ENCODE results near the gene GLIPR1L1.

GLIPR1L1 gene

GRCh38 chr12:75350413-75350812 lies 15.9 kb downstream of the GLIPR1L1 start:
- no peak for DNase-seq

GRCh38 chr12:75354011-75354410 lies 19.5 kb downstream of the GLIPR1L1 start:
- no peak for DNase-seq

- DNase-seq: no peak
These were observed 26.4 kb downstream of the GLIPR1L1 start for GRCh38 chr12:75360920-75361319.

- DNase-seq: no peak
These were observed 26.9 kb downstream of the GLIPR1L1 start for GRCh38 chr12:75361408-75361807.

DNA sequence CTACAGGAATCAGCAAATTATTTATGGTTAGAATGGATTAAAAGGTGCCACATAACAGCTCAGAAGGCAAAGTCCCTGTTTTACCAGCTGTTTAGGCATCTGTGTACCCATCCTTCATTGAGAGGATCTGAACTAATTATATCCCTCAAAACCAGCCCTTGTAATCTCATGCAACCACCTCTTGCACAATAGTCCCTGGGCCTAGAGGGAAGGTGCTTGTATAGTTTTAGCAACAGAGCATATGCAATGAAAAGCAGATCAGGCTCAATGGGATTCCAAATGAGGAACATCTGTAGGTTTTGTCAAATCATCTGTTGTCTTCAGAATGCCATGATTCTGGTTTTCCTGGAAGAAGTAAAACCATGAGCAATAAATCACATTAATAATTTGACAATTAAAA lies 30.4 kb downstream of the GLIPR1L1 start:
- DNase-seq: no peak

DNA sequence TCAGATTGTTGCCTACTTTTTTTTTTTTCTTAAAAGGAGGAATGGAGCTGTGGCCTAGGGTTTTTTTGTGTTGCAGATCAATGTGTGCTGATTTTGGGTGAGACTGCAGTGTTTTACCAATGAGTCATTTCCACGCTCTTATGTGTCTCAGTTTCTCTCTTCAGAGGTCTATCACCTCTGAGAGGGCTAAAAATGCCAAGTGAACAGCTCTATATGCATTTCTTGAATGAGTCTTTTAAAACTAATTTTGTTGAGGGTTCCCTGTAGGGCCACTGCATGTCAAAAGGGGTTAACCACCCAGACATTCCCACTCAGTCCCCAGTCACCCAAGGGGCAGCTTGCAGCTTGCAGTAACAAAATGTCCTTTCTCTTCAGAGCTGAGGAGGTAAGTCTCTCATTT lies 32.2 kb downstream of the GLIPR1L1 start:
- no peak for DNase-seq

GRCh38 chr12:75374971-75375370 lies 40.5 kb downstream of the GLIPR1L1 start:
- DNase-seq: no peak

DNA sequence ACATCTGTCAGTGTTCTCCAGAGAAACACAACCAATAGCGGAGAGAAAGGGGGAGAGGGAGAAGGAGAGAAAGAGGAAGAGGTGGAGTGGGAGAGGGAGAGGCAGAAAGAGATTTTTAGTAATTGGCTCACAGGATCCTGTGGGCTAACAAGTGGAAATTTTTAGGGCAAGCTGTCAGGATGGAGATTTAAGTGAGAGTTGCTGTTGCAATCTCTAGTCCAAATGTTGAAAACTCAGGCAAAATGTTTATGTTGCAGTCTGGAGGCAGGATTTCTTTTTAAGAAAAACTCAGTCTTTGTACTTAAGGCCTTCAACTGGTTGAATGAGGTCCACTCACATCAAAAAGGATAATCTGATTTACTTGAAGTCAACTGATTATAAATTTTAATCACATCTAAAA lies 43.9 kb downstream of the GLIPR1L1 start:
- no peak for DNase-seq

- no peak for DNase-seq
These were observed 54.6 kb downstream of the GLIPR1L1 start for GRCh38 chr12:75389061-75389460.

GRCh38 chr12:75389706-75390105 lies 55.2 kb downstream of the GLIPR1L1 start:
- no peak for DNase-seq

GRCh38 chr12:75390156-75390898 lies 55.9 kb downstream of the GLIPR1L1 start:
- peak; percentile 3 for DNase-seq

DNA sequence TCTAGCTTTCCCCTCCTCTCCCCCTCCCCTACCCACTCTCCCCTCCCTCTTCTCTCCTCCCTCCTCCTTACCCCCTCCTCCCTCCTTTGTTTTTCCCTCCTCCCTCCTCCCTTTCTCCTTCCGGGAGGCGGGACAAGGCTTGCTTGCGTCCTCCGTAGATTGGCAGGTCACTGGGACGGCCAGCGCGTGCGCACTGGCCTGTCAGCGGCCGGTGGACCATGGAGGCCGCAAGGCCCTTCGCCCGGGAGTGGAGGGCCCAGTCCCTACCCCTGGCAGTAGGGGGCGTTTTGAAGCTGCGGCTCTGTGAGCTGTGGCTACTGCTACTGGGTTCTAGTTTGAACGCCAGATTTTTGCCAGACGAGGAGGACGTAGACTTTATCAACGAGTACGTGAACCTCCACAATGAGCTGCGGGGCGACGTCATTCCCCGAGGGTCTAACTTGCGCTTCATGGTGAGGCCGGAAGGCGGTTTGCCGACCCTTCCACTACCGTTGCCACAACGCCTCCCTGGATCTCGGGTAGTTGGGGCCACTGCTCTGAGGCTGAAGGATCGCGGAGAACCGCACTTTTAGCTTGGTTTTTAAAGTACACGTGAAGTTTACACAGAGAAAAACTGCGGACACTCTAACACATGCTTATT lies 56.5 kb downstream of the GLIPR1L1 start, which contains the start of gene GLIPR1L2:
GLIPR1L2 (plus strand) TSS at position 191 of the 640 bp plus-strand sequence; CDS start at position 219, 28 bp downstream.
- DNase-seq: peak; percentile 91

DNA sequence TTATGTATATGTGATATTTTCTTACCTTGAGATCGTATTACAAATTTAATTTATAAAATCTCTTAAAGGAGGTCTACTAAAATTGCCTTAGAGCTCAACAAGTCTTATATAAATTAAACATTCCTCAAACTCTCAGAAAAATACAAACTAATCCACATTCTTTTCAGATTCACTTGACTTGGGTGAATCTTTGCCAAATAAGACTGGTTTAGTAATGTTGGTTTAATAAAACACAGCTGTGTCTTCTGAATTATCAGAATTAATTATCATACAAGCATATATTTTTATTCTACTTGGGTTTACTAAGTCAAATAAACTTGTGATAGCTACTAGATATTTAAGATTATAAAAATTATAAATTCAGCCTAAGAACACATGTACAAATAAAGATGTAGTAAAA lies 69.8 kb downstream of the GLIPR1L1 start:
- DNase-seq: no peak

- DNase-seq: no peak
These were observed 73.2 kb downstream of the GLIPR1L1 start for GRCh38 chr12:75407683-75408082.

DNA sequence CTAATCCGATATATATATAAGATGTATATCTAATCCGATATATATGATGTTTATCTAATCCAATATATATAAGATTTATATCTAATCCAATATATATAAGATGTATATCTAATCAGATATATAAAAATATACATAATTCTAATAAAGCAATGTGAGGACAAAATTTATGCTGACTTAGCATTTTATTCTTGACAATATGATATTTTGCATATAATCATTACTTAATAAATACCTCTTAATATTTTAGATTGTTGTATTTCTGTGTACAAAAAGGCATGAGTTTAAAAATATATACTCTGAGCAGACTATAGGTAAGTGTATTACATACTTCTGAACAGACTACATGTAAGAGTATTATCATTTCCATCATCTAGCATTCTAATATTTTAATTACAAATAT lies 75.4 kb downstream of the GLIPR1L1 start:
- DNase-seq: no peak

DNA sequence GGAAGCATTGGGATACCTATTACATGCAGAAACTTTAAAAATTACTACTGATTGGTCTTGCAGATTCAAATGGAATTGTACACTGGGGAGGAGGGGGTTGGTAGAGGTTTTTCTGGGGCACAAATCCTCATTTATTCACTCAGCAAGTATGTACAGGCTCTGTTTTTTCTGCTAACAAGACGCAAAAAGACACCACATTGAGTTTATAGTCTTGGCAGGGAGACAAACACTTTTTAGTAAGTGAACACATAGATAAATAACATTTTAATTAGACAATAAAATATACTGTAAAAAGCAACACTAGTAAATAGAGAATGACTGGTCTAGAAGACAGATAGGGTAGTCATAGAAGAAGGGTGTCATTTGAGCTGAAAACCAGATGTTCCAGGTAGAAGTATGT lies 80.2 kb downstream of the GLIPR1L1 start:
- no peak for DNase-seq

GRCh38 chr12:75419841-75420240 lies 85.4 kb downstream of the GLIPR1L1 start:
- DNase-seq: no peak

All from right kidney (tissue), 1 donor.